Muscle of leg (tissue), 11 donors: ENCODE data around the gene GIMD1. TPM values are rescaled to one million over a fixed set of nuclear protein-coding genes. Genes with fewer than 3 reads are reported as not detected.
"Not testable (repeated sequence)": the region's sequence is repeated elsewhere in the genome, so short reads cannot be mapped to it uniquely, and the experiment has no call there.

Experiments used
- DNase-seq: peaks from one replicate; pipeline ENCODE4 v3.0.0; 2013
- H3K27ac ChIP-seq: one replicate; pipeline ENCODE4 v1.5.1; 2013; ENCODE audit warnings: mild to moderate bottlenecking, low read length, control low read depth
- H3K27me3 ChIP-seq: one replicate; pipeline ENCODE4 v1.6.1; 2013; ENCODE audit warnings: low read length; ENCODE audit not compliant: control insufficient read depth, insufficient read depth
- H3K36me3 ChIP-seq: one replicate; pipeline ENCODE4 v1.6.1; 2013; ENCODE audit warnings: low read length; ENCODE audit not compliant: control insufficient read depth, insufficient read depth
- H3K4me1 ChIP-seq: one replicate; pipeline ENCODE4 v1.6.1; 2013; ENCODE audit warnings: low read length; ENCODE audit not compliant: control insufficient read depth, insufficient read depth
- H3K4me3 ChIP-seq: one replicate; pipeline ENCODE4 v1.5.1; 2013; ENCODE audit warnings: low read length, control low read depth
- H3K9me3 ChIP-seq: replicated peaks from 2 replicates; pipeline ENCODE4 v1.6.1; 2013; ENCODE audit warnings: low read depth, low read length; ENCODE audit not compliant: control insufficient read depth
- WGBS: methylation state at CpG from one replicate; pipeline ENCODE4 v1.1.5; 2013; ENCODE audit warnings: missing lambda C conversion rate; ENCODE audit not compliant: insufficient coverage; 5-methylcytosine and 5-hydroxymethylcytosine counted together
- polyA plus RNA-seq, 8 donors: library from polyadenylated mRNA; unstranded; fragments of 120-200 nt; gene quantifications; one replicate each; pipeline versions ENCODE4 v1.2.1 to v1.2.3, GENCODE V29; 2013; ENCODE audit warnings: inconsistent platforms in 1 of 8, low replicate concordance in 1 of 8; ENCODE audit not compliant: insufficient read length in 8 of 8, insufficient read depth in 1 of 8
- total RNA-seq: library from RNA; stranded (reverse); fragments of 120-200 nt; gene quantifications from one replicate; pipeline ENCODE4 v1.2.4, GENCODE V29; 2013

The GIMD1 gene
- total and polyA plus RNA-seq, 9 donors: 0.17 TPM; not detected in 8

GRCh38 chr4:106334741-106335470, 33.7 kb downstream of the GIMD1 start:
- Histone ChIP-seq H3K27ac (no peak overlapping the region), H3K4me3 (no peak overlapping the region), H3K36me3 (peaks cover 34% of the 10 kb centered on the region), H3K4me1 (no peaks in the 10 kb centered on the region), H3K9me3 (peaks cover 7% of the 10 kb centered on the region), H3K27me3 (no peaks in the 10 kb centered on the region)
- WGBS: 64% methylated on average over 1 of the region's 1 CpG
- peak; percentile 59 for DNase-seq

DNA sequence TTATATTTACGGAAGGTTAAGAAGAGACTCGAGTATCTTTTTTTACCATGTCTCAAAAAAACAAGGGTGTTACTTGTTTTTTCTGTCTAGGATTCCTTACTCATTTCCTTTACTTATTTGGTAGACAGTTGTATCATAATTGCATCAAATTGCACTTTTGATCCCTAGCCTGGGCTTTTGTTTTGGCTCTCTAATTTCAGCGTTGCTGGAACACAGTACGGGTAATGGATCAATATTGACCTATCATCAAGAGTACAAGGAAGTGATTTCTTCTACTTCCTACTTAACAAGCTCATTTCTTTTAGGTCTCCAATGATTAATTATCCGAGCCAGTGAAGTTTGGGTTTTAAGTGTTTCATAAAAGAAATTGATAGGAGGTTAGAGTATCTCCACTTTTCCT, 35.4 kb downstream of the GIMD1 start:
- Histone ChIP-seq H3K27ac (no peak overlapping the region), H3K27me3 (no peaks in the 10 kb centered on the region), H3K36me3 (peaks cover 26% of the 10 kb centered on the region), H3K9me3 (peaks cover 1% of the 10 kb centered on the region), H3K4me3 (no peak overlapping the region), H3K4me1 (no peaks in the 10 kb centered on the region)
- WGBS: no CpG with 5 or more reads among the region's 5 CpGs
- DNase-seq: no peak

GRCh38 chr4:106329041-106329618, 39.4 kb downstream of the GIMD1 start:
- DNase-seq: peak; percentile 66
- WGBS: no CpG with 5 or more reads among the region's 1 CpG
- H3K9me3 ChIP-seq: no peaks in the 10 kb centered on the region
- no peak overlapping the region for H3K4me3 ChIP-seq
- no peaks in the 10 kb centered on the region for H3K4me1 ChIP-seq
- H3K27ac ChIP-seq: no peak overlapping the region
- peaks cover 13% of the 10 kb centered on the region for H3K36me3 ChIP-seq
- H3K27me3 ChIP-seq: no peaks in the 10 kb centered on the region

GRCh38 chr4:106325800-106326199, 42.8 kb downstream of the GIMD1 start:
- Histone ChIP-seq H3K9me3 (no peaks in the 10 kb centered on the region), H3K27me3 (no peaks in the 10 kb centered on the region), H3K4me1 (no peaks in the 10 kb centered on the region), H3K36me3 (peaks cover 4% of the 10 kb centered on the region), H3K4me3 (no peak overlapping the region), H3K27ac (no peak overlapping the region)
- no peak for DNase-seq

GRCh38 chr4:106323119-106323518, 45.5 kb downstream of the GIMD1 start:
- H3K9me3 ChIP-seq: no peaks in the 10 kb centered on the region

DNA sequence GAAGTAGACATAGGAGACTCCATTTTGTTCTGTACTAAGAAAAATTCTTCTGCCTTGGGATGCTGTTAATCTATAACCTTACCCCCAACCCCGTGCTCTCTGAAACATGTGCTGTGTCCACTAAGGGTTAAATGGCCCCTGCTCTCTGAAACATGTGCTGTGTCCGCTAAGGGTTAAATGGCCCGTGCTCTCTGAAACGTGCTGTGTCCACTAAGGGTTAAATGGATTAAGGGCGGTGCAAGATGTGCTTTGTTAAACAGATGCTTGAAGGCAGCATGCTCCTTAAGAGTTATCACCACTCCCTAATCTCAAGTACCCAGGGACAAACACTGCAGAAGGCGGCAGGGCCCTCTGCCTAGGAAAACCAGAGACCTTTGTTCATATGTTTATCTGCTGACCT, 46.8 kb downstream of the GIMD1 start:
- not testable (repeated sequence) for H3K27me3 ChIP-seq, H3K36me3 ChIP-seq
- WGBS: 75% methylated on average over 2 of the region's 6 CpGs

More at GRCh38 chr4:106323119-106323518, 45.5 kb downstream of the GIMD1 start:
- Histone ChIP-seq H3K4me3 (no peak overlapping the region), H3K36me3 (peaks cover 7% of the 10 kb centered on the region), H3K27ac (no peak overlapping the region), H3K4me1 (no peaks in the 10 kb centered on the region), H3K27me3 (no peaks in the 10 kb centered on the region)
- DNase-seq: no peak

DNA sequence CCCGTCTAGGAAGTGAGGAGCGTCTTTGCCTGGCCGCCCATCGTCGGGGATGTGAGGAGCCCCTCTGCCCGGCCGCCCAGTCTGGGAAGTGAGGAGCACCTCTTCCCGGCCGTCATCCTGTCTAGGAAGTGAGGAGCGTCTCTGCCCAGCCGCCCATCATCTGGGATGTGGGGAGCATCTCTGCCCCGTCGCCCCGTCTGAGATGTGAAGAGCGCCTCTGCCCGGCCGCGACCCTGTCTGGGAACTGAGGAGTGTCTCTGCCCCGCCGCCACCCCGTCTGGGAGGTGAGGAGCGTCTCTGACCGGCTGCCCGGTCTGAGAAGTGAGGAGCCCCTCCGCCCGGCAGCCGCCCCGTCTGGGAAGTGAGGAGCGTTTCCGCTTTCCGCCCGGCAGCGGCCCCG, 47.4 kb downstream of the GIMD1 start:
- H3K4me3 ChIP-seq, DNase-seq: not testable (repeated sequence)
- 94% methylated on average over 23 of the region's 34 CpGs for WGBS

More for the DNA sequence above, 46.8 kb downstream of the GIMD1 start:
- H3K4me1 ChIP-seq, H3K27ac ChIP-seq, H3K4me3 ChIP-seq, H3K9me3 ChIP-seq, DNase-seq: not testable (repeated sequence)

GRCh38 chr4:106320235-106320634, 48.3 kb downstream of the GIMD1 start:
- DNase-seq: no peak
- Histone ChIP-seq H3K36me3 (peaks cover 3% of the 10 kb centered on the region), H3K27ac (no peak overlapping the region), H3K4me3 (no peak overlapping the region), H3K27me3 (no peaks in the 10 kb centered on the region), H3K9me3 (no peaks in the 10 kb centered on the region), H3K4me1 (peaks cover 7% of the 10 kb centered on the region)
- no CpG with 5 or more reads among the region's 1 CpG for WGBS

More for the DNA sequence above, 47.4 kb downstream of the GIMD1 start:
- H3K27me3 ChIP-seq, H3K27ac ChIP-seq, H3K36me3 ChIP-seq, H3K4me1 ChIP-seq, H3K9me3 ChIP-seq: not testable (repeated sequence)

- H3K27ac ChIP-seq: no peak overlapping the region
- DNase-seq: no peak
- no peaks in the 10 kb centered on the region for H3K9me3 ChIP-seq
- H3K4me1 ChIP-seq: peaks cover 10% of the 10 kb centered on the region
- peaks cover 3% of the 10 kb centered on the region for H3K36me3 ChIP-seq
- no peaks in the 10 kb centered on the region for H3K27me3 ChIP-seq
- no peak overlapping the region for H3K4me3 ChIP-seq
These were observed 50.1 kb downstream of the GIMD1 start for GRCh38 chr4:106318511-106318910.

DNA sequence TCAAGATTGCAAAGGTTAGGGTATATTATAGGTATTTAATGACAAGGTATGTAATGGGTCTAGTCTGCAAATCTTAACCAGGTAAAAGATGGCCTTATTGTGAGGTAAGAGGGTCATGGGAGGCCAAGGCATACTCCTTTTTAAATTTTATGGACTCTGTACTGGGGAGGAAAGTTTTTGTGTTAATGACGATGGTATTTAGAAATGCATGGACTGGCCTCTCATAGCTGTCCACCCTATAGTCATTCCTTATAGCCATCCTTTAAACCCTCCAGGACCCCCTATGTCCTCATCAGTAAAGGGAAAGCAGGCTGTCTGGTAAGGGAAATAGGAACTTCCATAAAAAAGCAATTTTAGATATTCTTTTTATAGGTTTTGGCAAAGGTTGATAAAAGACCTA, 50.8 kb downstream of the GIMD1 start:
- Histone ChIP-seq H3K4me1 (peaks cover 10% of the 10 kb centered on the region), H3K27me3 (no peaks in the 10 kb centered on the region), H3K9me3 (no peaks in the 10 kb centered on the region)

More for the DNA sequence above, 50.8 kb downstream of the GIMD1 start:
- no peak overlapping the region for H3K27ac ChIP-seq
- peaks cover 3% of the 10 kb centered on the region for H3K36me3 ChIP-seq
- no peak overlapping the region for H3K4me3 ChIP-seq
- no CpG with 5 or more reads among the region's 1 CpG for whole genome bisulfite sequencing
- DNase-seq: no peak
